Measurements from ENCODE around the gene TRPC6. TPM values are rescaled to one million over a fixed set of nuclear protein-coding genes. Genes with fewer than 3 reads are reported as not detected.
A peak's percentile ranks its signal among the peaks of the same experiment; 100 is the strongest.

Gene TRPC6
- total and polyA plus RNA-seq, 2 of the 8 experiments (the other 6 are each of a cell fraction or from before 2014, with no cell fraction given) = 0.26 to 0.39 TPM

- Histone ChIP-seq H4K8ac (ENCODE audit: extremely low read depth, insufficient read depth, low read length) (peak overlapping the region; percentile 57; the same call in 1 of the 2 replicates), H3K14ac (ENCODE audit: insufficient read length) (no peak overlapping the region), H2BK120ac (replicated peaks; ENCODE audit: low read depth, low read length) (no peak overlapping the region), H2BK20ac (ENCODE audit: low read length) (no peak overlapping the region), H4K20me1 (replicated peaks in 1 of 2; ENCODE audit: control insufficient read depth in 1 of 2, insufficient read depth in 2 of 2, low read length in 2 of 2) (no peaks in the 10 kb centered on the region), H3K56ac (replicated peaks; ENCODE audit: insufficient read length, low read depth, low read length) (no peak overlapping the region), H3K27me3 (replicated peaks in 1 of 4; ENCODE audit: control insufficient read depth in 3 of 4, extremely low read depth in 1 of 4, insufficient read depth in 3 of 4, low read length in 3 of 4) (no peaks in the 10 kb centered on the region), H3K9me3 (ENCODE audit: insufficient read depth in 2 of 2, low read depth in 1 of 2, low read length in 1 of 2) (no peaks in the 10 kb centered on the region), H3K4me3 (ENCODE audit: extremely low read depth in 1 of 4, insufficient read depth in 2 of 4, low read depth in 3 of 4, low read length in 4 of 4) (no peak overlapping the region), H3K4me1 (replicated peaks in 1 of 4; ENCODE audit: control insufficient read depth in 3 of 4, insufficient read depth in 4 of 4, low read length in 3 of 4) (peaks cover 0 to 8% (median 2%) of the 10 kb centered on the region in 4 experiments; a peak in 2 of 7 replicates), H4K5ac (ENCODE audit: insufficient read length, low read depth, low read length) (no peak overlapping the region), H3K23me2 (ENCODE audit: low read depth, low read length) (no peaks in the 10 kb centered on the region), H4K91ac (replicated peaks; ENCODE audit: insufficient read length, low read length) (no peak overlapping the region), H2BK15ac (ENCODE audit: low read length) (no peak overlapping the region), H2BK5ac (ENCODE audit: low read depth, low read length) (no peak overlapping the region), H2AK5ac (ENCODE audit: low read depth, low read length) (no peak overlapping the region), H3K4ac (replicated peaks; ENCODE audit: insufficient read length, low read depth, low read length) (no peak overlapping the region), H3K18ac (ENCODE audit: extremely low read depth, low read length) (no peak overlapping the region; the same call in 1 of the 2 replicates), H3K27ac (ENCODE audit: low read depth, low read length) (no peak overlapping the region), H3K4me2 (ENCODE audit: insufficient read depth in 1 of 2, low read depth in 2 of 2, low read length in 2 of 2) (peak overlapping the region; percentile 21 to 39; a peak in 3 of 4 replicates), H2AFZ (ENCODE audit: low read length) (no peak overlapping the region), H3K9ac (replicated peaks in 1 of 4; ENCODE audit: extremely low read depth in 1 of 4, low read depth in 3 of 4, low read length in 3 of 4) (no peak overlapping the region), H3K79me1 (ENCODE audit: low read depth, low read length) (no peaks in the 10 kb centered on the region), H3K36me3 (ENCODE audit: control insufficient read depth in 2 of 4, insufficient read depth in 4 of 4, low read length in 3 of 4) (no peaks in the 10 kb centered on the region), H3K79me2 (ENCODE audit: control insufficient read depth in 1 of 2, insufficient read depth in 2 of 2, low read length in 2 of 2) (no peaks in the 10 kb centered on the region), H3K23ac (ENCODE audit: insufficient read length) (no peak overlapping the region), H2BK12ac (ENCODE audit: low read depth, low read length) (peak overlapping the region; percentile 60; the same call in 1 of the 2 replicates)
- TF ChIP-seq TAF1 (IDR thresholded peaks at IDR 0.05; ENCODE audit: low read depth, low read length) (no peak), RBBP5 (IDR thresholded peaks at IDR 0.05; ENCODE audit: borderline replicate concordance, low read depth, low read length) (peak; percentile 9; the same call in 1 of the 2 replicates)
- peak in 1 of 2 experiments; percentile 46 for DNase-seq (ENCODE audit: low read depth in 1 of 2, low spot score in 2 of 2)
- 83% methylated on average over 8 of the region's 8 CpGs; no CpG with 5 or more reads in 1 of the 2 experiments for WGBS, 2 experiments (ENCODE audit: extremely low coverage in 1 of 2, insufficient coverage in 1 of 2, insufficient read length in 1 of 2, insufficient replicate concordance in 2 of 2, low coverage in 1 of 2, low lambda C conversion rate in 2 of 2, missing lambda C conversion rate in 1 of 2)
- ChIA-PET CTCF (ENCODE audit: partially characterized antibody) (interaction anchor here (0.6 to 1.3 kb wide), 4 partner anchors 11 to 226 kb away, joined by 3 read pairs; no protein-coding TSS in a partner anchor), POLR2A (ENCODE audit: partially characterized antibody) (interaction anchor here (0.9 to 1.1 kb wide), 2 partner anchors 10 to 17 kb away, joined by 4 read pairs; partner anchors contain the start of gene TRPC6)
- no peak for FAIRE-seq
Measured at GRCh38 chr11:101566626-101567025, 17.2 kb downstream of the TRPC6 start.
